ENCODE data around the gene ATP6V0B. TPM values are rescaled to one million over a fixed set of nuclear protein-coding genes. Genes with fewer than 3 reads are reported as not detected.
A peak's percentile ranks its signal among the peaks of the same experiment; 100 is the strongest.

Gene ATP6V0B
- total and polyA plus RNA-seq, 9 of the 15 experiments (the other 6 are each of a cell fraction or from before 2014, with no cell fraction given): 137 to 328 (median 220) TPM

- Histone ChIP-seq H3K9me3 (replicated peaks; ENCODE audit: control insufficient read depth, insufficient read depth, low read depth, low read length) (no peaks in the 10 kb centered on the region), H4K20me1 (replicated peaks; ENCODE audit: control insufficient read depth, insufficient read depth, low read length) (0 out of 2 replicates have a peak, but pooled peaks cover 9% of the 10 kb centered on the region), H2AFZ (ENCODE audit: low read depth, low read length) (no peak overlapping the region), H3K79me2 (ENCODE audit: control insufficient read depth, insufficient read depth, low read length) (peaks cover 33% of the 10 kb centered on the region), H3K9ac (ENCODE audit: insufficient read depth in 1 of 2, low read depth in 2 of 2, low read length in 2 of 2) (peak overlapping the region in 1 of 2 experiments; percentile 32; a peak in 1 of 4 replicates), H3K27me3 (ENCODE audit: control insufficient read depth in 2 of 2, insufficient read depth in 2 of 2, low read length in 2 of 2) (no peaks in the 10 kb centered on the region), H3K4me1 (replicated peaks in 1 of 2; ENCODE audit: control insufficient read depth in 2 of 2, insufficient read depth in 2 of 2, low read length in 2 of 2) (peaks cover 16 to 44% of the 10 kb centered on the region in 2 experiments; a peak in 4 of 5 replicates), H3K4me2 (ENCODE audit: insufficient read depth, low read length) (no peak overlapping the region), H3K27ac (ENCODE audit: extremely low read depth, low read depth, low read length) (no peak overlapping the region), H3K36me3 (ENCODE audit: control insufficient read depth, insufficient read depth, low read length) (peaks cover 70% of the 10 kb centered on the region; the same call in 2 of the 3 replicates), H3K4me3 (no peak overlapping the region), H3K9me1 (ENCODE audit: control insufficient read depth, insufficient read depth, low read length) (peaks cover 14% of the 10 kb centered on the region)
- ChIA-PET CTCF (ENCODE audit: low intra/inter-chr PET ratio) (no interaction called here), POLR2A (interaction anchor here (0.9 kb wide), 1 partner anchor 9 kb away, joined by 3 read pairs; no protein-coding TSS in a partner anchor)
- TF ChIP-seq CHD1 (IDR thresholded peaks at IDR 0.05; ENCODE audit: low read length) (no peak), ZBTB33 (CRISPR knock-in tag; IDR thresholded peaks at IDR 0.05) (peak; percentile 53; the same call in 1 of the 2 replicates), XRCC4 (IDR thresholded peaks at IDR 0.05; ENCODE audit: extremely low read depth, insufficient read depth, insufficient read length) (no peak), POLR2A (conservative IDR thresholded peaks at IDR 0.05) (no peak), ZC3H8 (IDR thresholded peaks at IDR 0.05) (no peak), ZNF764 (CRISPR knock-in tag; IDR thresholded peaks at IDR 0.05; ENCODE audit: low read depth) (no peak), RBFOX2 (IDR thresholded peaks at IDR 0.05; ENCODE audit: low read depth, low read length) (0 out of 2 replicates have a peak, but pooled peaks have one; percentile 15), REST (IDR thresholded peaks at IDR 0.05; ENCODE audit: borderline replicate concordance) (no peak), REST (CRISPR knock-in tag; IDR thresholded peaks at IDR 0.05; ENCODE audit: low read depth) (no peak), SLC30A9 (CRISPR knock-in tag; IDR thresholded peaks at IDR 0.05) (no peak)
- WGBS (ENCODE audit: insufficient coverage, low coverage, missing lambda C conversion rate): 94% methylated on average over 16 of the region's 16 CpGs
- DNase-seq (ENCODE audit: extremely low read depth in 1 of 4, low spot score in 3 of 4): no peak
- intact Hi-C loops (cut with micrococcal nuclease) (no loop called here), in situ Hi-C loops (cut with MboI) (no loop called here)
- FAIRE-seq: no peak
- BruUV-seq (replicated peaks): no TSS peak
- ATAC-seq: no peak
Observed at GRCh38 chr1:43984855-43985254, 10.1 kb downstream of the ATP6V0B start.

All from K562 (cell line).